Muscle of back (tissue), 11 donors: Measurements from ENCODE around the gene MPZL2. TPM values are rescaled to one million over a fixed set of nuclear protein-coding genes. Genes with fewer than 3 reads are reported as not detected.

Experiments
- DNase-seq, 3 donors: peaks; one replicate each; pipeline versions ENCODE4 v3.0.0 to v3.0.0-alpha.2; 2013
- polyA plus RNA-seq, 10 donors: library from polyadenylated mRNA; unstranded; fragments of 120-200 nt; gene quantifications; one replicate each; pipeline ENCODE4 v1.2.1, GENCODE V29; 2013; ENCODE audit not compliant: insufficient read length in 10 of 10

MPZL2 gene
- polyA plus RNA-seq, 10 donors, result 0.71 to 9.6 (median 1.6) TPM

DNA sequence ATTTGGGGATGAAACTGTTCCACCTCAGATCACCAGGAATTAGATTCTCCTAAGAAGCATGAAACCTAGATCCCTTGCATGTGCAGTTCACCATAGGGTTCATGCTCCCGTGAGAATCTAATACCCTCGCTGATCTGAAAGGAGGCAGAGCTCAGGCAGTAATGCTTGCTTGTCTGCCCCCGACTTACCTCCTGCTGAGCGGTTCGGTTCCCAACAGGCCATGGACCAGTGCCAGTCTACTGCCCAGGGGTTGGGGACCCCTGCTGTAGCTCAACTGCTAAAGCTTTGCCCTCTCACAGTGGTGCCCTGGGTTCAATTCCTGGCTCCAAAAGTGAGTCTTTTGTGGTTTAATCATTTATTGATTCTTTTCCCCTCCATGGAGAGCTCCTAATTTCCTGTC lies 42.7 kb downstream of the MPZL2 start:
- DNase-seq, result no peak

- no peak for DNase-seq
These were observed 44.4 kb downstream of the MPZL2 start for GRCh38 chr11:118219732-118220131.

GRCh38 chr11:118219244-118219643 lies 44.9 kb downstream of the MPZL2 start:
- no peak for DNase-seq

DNA sequence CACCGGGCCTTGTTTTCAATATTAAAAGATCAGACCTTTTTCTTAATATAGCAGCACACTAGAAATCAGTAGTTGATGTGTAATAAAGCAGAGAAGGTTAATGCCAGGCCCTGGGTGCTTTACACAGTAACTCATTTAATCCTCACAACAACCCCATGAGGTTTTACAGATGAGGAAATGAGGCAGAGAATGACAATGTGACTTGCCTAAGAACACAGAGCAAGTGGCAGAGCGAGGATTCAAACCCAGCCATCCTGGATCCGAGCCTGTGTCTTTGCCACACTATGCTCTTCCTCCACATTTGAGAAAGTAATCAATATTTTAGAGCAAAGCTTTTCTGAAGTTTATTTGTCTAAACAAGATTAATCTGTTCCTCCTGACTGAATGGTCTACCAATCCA lies 46.5 kb downstream of the MPZL2 start:
- no peak for DNase-seq

DNA sequence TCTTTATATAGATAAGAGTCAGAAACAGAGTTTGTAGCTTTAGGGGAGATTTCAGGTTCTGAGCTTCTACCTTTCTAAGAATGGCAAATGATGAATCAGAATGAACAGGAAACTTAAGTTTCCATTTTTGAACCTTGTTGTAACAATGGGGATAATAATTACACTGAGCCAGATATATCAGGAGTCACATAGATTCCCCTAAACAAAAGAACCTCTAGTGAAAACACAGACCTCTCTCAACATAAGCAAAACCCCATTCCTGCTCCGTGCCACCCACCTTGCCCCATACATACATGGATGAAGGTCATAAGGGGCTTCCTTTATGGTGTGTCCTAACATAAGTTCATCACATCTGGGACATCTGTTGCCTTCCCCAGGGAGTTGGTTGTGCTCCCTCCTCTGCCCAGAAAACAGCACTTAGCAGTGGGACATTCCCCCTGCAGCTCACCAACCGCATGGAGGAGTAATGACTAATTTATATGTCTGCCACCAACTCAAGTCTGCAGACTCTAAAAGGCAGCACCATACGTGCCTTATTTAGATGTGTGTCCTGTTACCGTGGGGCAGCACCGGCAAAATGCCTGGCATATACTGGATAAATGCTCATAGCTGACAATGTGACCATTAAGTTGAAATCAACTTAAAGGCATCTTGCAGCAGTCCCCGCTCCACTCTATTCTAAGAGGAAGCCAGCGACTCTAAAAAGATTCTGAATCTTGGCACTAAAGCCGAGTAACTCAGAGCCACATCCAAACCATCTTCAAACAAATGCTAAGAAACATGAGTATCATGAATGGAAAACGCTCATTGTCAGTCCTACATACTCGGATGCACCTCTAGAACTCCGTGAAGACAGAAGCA lies 47.2 kb downstream of the MPZL2 start:
- no peak for DNase-seq

- no peak for DNase-seq
These were observed 48.3 kb downstream of the MPZL2 start for GRCh38 chr11:118215765-118216164.

- no peak for DNase-seq
These were observed 48.8 kb downstream of the MPZL2 start for GRCh38 chr11:118215262-118215661.

DNA sequence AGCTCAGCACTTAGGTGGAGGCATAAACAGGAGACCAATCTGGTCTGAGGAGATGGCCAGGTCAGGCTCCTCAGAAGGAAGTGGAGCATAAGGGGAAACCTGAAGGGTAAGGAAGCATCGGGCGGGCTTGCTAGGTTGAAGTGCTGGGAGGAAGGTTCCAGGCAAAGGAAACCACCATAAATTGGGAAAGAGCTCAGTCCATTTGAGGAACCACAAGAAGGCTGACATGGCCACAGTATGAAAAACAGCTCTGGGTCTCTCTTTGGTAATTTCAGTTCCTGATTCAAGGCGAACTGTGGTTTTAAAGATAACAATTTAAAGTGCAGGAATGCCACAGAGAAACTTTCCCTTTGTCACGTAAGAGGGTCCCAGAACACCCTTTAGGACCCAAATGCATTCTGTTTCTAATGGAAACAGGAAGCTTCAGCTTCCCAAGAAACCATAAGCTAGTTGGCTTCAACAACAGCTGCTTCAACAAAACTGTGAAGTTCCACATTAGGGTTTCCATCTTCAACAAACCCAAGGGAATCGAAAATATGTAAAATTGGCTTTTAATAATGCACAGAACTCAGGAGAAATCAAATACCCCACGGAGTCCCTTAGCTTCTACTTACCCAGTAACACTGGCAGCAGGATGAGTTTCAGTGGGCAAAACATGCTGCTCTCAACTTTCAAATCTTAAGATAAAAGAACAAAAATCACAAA lies 49.7 kb downstream of the MPZL2 start:
- DNase-seq, result peak in 2 of 3 donors; percentile 2 to 34

DNA sequence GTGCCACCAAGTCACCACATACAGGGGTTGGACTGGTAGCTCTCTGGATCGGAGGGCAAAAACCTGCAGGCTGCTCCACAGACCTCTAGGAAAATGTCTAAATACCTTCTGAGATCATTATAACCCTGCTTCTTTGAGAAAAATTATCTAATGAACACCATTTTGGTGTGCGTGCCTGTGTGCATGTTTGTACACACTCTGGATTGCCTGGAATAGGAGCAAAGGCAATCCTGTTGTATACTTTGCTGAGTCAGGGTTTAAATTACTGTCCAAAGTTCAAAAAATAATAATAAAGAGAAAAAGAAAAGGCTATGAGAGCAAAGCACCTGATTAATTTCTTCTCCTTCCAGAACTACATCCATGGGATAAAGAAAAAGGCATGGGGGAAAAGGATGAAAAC lies 50.3 kb downstream of the MPZL2 start:
- no peak for DNase-seq

- no peak for DNase-seq
These were observed 50.9 kb downstream of the MPZL2 start for GRCh38 chr11:118213201-118213600.

GRCh38 chr11:118212781-118213191 lies 51.3 kb downstream of the MPZL2 start:
- DNase-seq, result no peak

- no peak for DNase-seq
These were observed 51.9 kb downstream of the MPZL2 start for GRCh38 chr11:118212131-118212725.

DNA sequence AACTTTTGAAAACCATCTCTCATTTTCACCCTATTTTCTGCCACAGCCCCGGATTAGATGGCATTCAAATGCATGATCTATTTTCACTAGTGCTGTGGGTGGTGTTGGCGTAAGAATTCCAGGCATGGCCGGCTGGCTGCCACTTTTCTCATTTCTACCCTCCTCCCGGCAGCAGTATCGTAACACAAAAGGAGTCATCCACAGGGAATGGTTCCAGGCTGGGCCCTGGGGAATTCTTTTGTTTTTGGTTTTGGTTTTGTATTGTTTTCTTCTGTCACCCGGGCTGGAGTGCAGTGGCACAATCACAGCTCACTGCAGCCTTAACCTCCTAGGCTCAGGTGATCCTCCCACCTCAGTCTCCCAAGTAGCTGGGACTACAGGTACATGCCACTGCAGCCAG lies 53.1 kb downstream of the MPZL2 start:
- DNase-seq, result no peak

DNA sequence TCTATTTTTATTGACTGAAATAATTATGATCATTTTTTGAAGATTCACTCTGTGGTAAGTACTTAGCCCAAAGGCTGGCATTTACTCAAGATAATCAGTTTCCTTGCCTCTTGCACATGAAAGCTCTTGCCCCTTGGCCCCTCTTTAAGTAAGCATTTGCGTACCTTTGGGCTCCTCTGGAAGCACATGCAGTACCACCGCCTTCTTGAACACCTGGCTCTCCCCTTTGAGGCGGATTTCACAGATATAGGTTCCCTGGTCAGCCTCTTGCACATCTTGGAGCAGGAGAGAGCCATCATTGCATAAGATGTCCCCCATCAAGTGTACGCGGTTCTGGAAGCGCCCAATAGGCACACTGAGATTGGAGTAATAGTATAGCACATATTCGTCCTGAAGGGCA lies 53.8 kb downstream of the MPZL2 start:
- DNase-seq, result no peak

DNA sequence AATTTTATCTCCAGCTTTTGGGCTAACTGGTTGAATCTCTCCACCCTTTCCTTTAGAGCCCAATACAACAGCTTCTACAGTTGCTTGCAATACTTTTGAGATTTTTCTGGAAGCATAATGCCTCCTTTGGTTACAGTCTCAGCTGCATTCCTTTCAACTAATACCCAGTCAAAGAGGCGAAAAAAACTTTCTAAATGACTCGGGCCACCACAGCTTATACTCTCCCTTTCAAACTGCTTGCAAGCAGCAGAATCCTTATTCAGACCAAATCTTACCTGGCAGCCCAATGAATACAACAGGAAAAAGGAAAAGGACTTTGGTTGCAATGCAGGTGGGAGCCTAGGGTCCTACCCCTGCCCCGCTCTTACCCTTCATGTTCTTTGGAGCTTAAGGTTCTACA lies 55.1 kb downstream of the MPZL2 start:
- DNase-seq, result no peak

DNA sequence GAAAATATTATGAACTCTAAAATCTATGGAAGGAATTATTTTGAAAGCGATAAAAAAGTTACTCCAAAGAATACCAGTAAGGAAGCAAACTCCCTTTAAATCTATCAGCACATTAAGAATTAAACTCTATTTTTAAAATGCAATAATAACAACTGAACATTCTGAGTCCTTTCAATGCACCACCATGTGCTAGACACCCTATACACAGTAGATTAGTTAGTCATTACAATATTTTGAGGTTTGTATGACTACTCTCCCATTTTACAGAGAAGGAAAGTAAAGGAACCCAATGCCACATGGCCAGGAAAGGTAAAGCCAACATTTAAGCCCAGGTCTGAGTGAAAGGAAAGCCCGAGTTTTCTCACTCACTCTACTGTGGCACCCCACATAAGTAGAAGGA lies 57.0 kb downstream of the MPZL2 start:
- no peak for DNase-seq

- peak in 1 of 3 donors; percentile 37 for DNase-seq
These were observed 57.6 kb downstream of the MPZL2 start for GRCh38 chr11:118206391-118207031.

GRCh38 chr11:118205606-118206378 lies 58.3 kb downstream of the MPZL2 start:
- no peak for DNase-seq
